Brain microvascular endothelial cell (primary cell): Measurements from ENCODE around the gene CHST3.

Source experiments
- DNase-seq: peaks from one replicate; pipeline ENCODE4 v3.0.0-alpha.2; 2020
- H3K27ac ChIP-seq: fragments of 250-450 bp; sonication (Bioruptor Pico); 2 replicates; pipeline ENCODE4 v1.5.1; 2020; ENCODE audit warnings: mild to moderate bottlenecking, moderate library complexity
- H3K27me3 ChIP-seq: fragments of 250-450 bp; sonication (Bioruptor Pico); replicated peaks from 2 replicates; pipeline ENCODE4 v1.5.1; 2020; ENCODE audit warnings: mild to moderate bottlenecking
- H3K36me3 ChIP-seq: fragments of 250-450 bp; sonication (Bioruptor Pico); replicated peaks from 2 replicates; pipeline ENCODE4 v1.5.1; 2020; ENCODE audit warnings: mild to moderate bottlenecking
- H3K4me3 ChIP-seq: 2 replicates; pipeline ENCODE4 v1.5.1; 2011; ENCODE audit warnings: low read depth, mild to moderate bottlenecking, control low read depth, low read length, moderate library complexity
- in situ Hi-C: cut with HindIII; loops from 2 replicates; pipeline ENCODE4 v1.10.0; 2017; ENCODE audit warnings: low sequenced_read_pairs, low pct_ligation_motif_present
- TF ChIP-seq, protein P1 (sequence below): IDR thresholded peaks from 2 replicates; pipeline ENCODE4 v1.5.1; 2011; ENCODE audit warnings: low read depth, mild to moderate bottlenecking, moderate library complexity, low read length, control low read depth, inconsistent platforms; ENCODE audit errors: missing control alignments

CHST3 gene

DNA sequence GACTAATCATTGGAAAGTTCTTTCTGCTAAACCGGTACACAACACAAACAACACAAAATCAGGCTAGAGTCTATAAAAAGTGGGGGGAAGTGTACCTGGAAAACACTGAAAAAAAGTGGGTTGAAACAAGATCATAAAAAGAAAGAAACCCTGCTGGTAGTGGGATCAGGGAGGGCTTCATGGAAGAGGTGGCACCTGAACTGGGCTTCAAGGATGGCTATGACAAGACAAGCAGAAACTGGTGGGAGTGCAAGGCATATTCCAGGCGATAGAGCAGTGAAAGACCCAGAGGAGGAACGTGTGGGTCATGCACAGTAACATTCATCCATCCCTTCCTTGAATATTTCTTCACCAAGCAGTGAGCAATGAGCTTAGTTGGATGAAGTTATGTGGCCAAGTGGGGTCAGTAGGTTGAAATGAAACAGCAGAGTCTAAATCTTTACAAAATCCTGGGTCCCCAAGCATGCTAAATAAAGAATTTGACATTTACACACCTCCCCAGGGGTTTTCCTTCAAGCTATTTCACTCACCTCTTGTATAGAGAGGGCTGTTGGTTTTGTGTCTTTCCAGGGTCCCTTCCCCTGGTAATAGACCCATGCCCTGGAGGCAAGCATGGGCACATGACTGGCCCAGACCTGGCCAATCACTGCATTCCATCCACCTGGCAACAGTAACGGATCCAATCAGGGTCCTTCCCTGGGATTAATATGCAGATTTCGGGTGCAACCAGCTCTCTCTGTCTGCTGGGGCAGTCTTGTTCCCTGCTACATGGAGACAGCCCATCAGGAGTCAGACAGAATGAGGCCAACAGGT, 86.0 kb downstream of the CHST3 start:
- in situ Hi-C loops = no loop called here
- TF ChIP-seq, protein P1, sequence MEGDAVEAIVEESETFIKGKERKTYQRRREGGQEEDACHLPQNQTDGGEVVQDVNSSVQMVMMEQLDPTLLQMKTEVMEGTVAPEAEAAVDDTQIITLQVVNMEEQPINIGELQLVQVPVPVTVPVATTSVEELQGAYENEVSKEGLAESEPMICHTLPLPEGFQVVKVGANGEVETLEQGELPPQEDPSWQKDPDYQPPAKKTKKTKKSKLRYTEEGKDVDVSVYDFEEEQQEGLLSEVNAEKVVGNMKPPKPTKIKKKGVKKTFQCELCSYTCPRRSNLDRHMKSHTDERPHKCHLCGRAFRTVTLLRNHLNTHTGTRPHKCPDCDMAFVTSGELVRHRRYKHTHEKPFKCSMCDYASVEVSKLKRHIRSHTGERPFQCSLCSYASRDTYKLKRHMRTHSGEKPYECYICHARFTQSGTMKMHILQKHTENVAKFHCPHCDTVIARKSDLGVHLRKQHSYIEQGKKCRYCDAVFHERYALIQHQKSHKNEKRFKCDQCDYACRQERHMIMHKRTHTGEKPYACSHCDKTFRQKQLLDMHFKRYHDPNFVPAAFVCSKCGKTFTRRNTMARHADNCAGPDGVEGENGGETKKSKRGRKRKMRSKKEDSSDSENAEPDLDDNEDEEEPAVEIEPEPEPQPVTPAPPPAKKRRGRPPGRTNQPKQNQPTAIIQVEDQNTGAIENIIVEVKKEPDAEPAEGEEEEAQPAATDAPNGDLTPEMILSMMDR = no peak
- H3K36me3 ChIP-seq = no peaks in the 10 kb centered on the region
- H3K4me3 ChIP-seq = no peak overlapping the region
- no peak overlapping the region for H3K27ac ChIP-seq
- no peaks in the 10 kb centered on the region for H3K27me3 ChIP-seq
- no peak for DNase-seq

DNA sequence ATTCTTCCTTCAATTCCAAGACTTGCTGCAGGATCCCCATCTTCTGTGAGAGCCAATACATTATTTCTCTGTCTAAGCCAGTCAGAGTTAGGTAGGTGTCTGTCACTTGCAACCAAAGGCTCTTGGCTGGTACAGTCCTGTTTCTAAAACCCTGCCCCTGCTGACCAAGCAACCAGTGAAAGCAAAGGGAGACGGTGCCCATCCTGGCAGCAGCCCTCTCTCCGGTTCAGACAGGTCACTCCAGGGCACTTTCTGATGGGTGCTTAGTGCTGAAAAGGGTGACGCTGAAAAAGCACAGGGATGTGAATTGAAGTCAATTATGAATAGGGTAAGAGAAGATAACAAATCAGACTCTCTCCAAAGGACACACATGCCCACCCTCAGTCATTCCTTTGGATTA, 86.7 kb downstream of the CHST3 start:
- DNase-seq = no peak
- TF ChIP-seq, protein P1 = no peak
- Histone ChIP-seq H3K27me3 (no peaks in the 10 kb centered on the region), H3K27ac (no peak overlapping the region), H3K4me3 (no peak overlapping the region), H3K36me3 (no peaks in the 10 kb centered on the region)
- in situ Hi-C loops = no loop called here

DNA sequence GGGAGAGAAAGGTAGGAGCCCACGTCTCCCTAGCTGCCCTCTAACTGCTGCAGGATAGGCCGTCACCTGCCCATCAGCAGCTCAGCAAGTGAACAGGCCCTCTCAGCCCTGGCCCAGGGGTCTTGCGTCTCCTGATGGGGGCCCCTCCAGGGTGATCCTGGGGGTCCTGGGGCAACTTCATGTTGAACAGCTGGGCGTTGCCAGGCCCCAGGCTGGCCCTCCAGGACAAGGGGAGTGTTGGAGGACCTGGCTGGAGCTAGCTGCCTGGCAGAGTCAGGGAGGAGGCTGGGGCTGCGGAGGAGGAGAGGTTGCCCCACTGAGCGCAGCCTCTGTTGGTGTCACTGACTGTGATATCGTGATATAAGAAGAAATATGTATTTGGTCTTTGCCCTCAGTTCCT, 89.5 kb downstream of the CHST3 start:
- DNase-seq = no peak
- Histone ChIP-seq H3K36me3 (no peaks in the 10 kb centered on the region), H3K4me3 (no peak overlapping the region), H3K27me3 (no peaks in the 10 kb centered on the region), H3K27ac (no peak overlapping the region)
- in situ Hi-C loops = no loop called here
- TF ChIP-seq, protein P1 = no peak

DNA sequence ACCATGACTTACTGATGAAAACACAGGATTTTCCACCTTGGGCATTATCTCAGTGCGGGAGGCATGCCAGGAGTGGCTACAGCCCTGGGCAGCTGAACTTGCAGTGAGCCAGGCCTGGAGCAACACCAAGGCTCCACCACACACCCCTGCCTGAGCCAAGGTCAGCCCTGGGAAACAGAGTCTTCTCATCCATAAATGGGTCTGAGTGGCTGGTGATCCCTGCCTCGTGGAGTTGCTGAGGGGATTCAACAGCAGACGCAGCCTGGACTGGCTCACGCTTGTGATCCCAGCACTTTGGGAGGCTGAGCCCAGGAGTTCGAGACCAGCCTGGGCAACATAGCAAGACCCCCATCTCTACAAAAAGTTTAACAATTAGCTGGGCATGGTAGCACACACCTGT, 91.9 kb downstream of the CHST3 start:
- no peaks in the 10 kb centered on the region for H3K27me3 ChIP-seq
- TF ChIP-seq, protein P1 = no peak
- in situ Hi-C loops = no loop called here

DNA sequence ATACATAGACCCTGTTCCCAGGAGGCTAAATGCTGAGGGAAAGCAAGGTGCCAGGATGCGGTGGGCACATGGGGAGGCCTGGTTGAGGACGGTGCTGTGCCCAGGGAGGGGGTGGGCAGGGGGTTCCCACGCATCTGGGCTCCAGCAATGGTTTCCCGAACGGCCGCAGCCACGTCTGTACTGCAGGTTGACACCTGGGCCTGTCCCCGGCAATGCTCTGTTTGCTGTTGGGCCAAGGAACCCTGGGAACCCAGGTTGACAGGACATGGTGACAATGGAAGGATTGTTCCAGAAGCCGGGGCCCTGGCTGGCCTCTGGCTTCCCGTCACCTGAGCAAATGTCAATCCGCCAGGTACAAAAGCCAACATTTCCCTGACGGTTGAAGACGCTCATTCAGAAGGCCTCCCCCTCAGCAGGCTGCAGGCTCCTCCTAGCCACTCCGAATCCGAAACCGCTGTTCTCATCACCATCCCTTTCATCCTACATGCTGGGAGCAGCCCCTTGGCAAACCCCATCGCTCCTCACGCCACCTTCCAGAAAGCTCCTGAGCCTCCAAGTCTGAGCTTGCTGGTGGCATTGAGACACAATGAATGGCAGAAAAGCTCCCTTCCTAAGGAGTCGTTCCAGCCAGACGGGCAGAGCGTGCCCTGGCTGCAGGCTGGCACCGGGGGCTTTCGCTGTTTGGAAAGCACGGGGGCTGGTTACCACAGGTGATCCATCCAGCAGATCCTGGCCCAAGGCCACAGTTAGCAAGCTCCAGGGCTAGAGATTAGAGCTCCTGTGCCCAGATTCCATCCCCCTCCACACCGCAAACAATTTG, 92.9 kb downstream of the CHST3 start:
- TF ChIP-seq, protein P1 = no peak
- Histone ChIP-seq H3K36me3 (no peaks in the 10 kb centered on the region), H3K4me3 (no peak overlapping the region), H3K27me3 (no peaks in the 10 kb centered on the region), H3K27ac (no peak overlapping the region)
- DNase-seq = no peak
- in situ Hi-C loops = no loop called here

More for the DNA sequence above, 91.9 kb downstream of the CHST3 start:
- no peak overlapping the region for H3K4me3 ChIP-seq
- no peak for DNase-seq
- H3K27ac ChIP-seq = no peak overlapping the region
- no peaks in the 10 kb centered on the region for H3K36me3 ChIP-seq
